ENCODE measurements around the gene HIVEP3. TPM values are rescaled to one million over a fixed set of nuclear protein-coding genes. Genes with fewer than 3 reads are reported as not detected.

HIVEP3 gene
- total RNA-seq, 1 donor from 2014 or later = 0.37 TPM

DNA sequence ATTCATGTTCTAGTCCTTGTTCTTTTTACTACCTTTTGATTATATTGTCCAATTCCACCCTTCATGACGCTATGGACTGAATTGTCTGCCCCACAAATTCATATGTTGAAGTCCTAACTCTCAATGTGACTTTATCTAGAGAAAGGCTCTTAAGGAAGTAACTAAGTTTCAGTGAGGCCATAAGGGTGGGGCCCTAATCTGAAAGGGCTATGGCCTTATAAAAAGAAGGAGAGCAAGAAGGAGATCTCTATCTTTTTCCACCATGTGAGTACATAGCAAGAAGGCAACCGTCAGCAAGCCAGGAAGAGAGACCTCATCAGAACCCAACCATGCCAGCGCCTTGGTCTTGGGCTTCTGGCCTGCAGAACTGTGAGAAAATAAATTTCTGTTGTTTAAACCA is 95.9 kb downstream of the HIVEP3 start:
- H3K4me1 Mint-ChIP-seq = peaks cover 21% of the 10 kb centered on the region
- H3K27ac Mint-ChIP-seq = no peak overlapping the region
- no peak overlapping the region for H2AFZ ChIP-seq (replicated peaks)
- no peaks in the 10 kb centered on the region for H3K9me3 ChIP-seq (ENCODE audit: low read depth)
- H3K4me1 ChIP-seq = peaks cover 42% of the 10 kb centered on the region
- no peaks in the 10 kb centered on the region for H4K20me1 ChIP-seq (ENCODE audit: low read depth)
- peak overlapping the region; percentile 67 for H3K4me2 ChIP-seq
- no peaks in the 10 kb centered on the region for H3K79me2 ChIP-seq (ENCODE audit: low read depth)
- no peak overlapping the region for H3K4me3 ChIP-seq
- no peak overlapping the region for H3K9ac ChIP-seq
- H3K27me3 ChIP-seq = no peaks in the 10 kb centered on the region
- H3K36me3 Mint-ChIP-seq = no peaks in the 10 kb centered on the region
- no peak for DNase-seq (ENCODE audit: low spot score)
- no peak overlapping the region for H3K4me3 Mint-ChIP-seq
- H3K27me3 Mint-ChIP-seq (ENCODE audit: insufficient read depth, low read depth) = no peaks in the 10 kb centered on the region
- peaks cover 17% of the 10 kb centered on the region for H3F3A ChIP-seq (ENCODE audit: low read depth)
- H3K27ac ChIP-seq = peak overlapping the region; percentile 11
- TF ChIP-seq EZH2phosphoT487 (IDR thresholded peaks at IDR 0.05) (no peak), EZH2 (IDR thresholded peaks at IDR 0.05) (no peak)
- TF ChIP-seq, protein P1, sequence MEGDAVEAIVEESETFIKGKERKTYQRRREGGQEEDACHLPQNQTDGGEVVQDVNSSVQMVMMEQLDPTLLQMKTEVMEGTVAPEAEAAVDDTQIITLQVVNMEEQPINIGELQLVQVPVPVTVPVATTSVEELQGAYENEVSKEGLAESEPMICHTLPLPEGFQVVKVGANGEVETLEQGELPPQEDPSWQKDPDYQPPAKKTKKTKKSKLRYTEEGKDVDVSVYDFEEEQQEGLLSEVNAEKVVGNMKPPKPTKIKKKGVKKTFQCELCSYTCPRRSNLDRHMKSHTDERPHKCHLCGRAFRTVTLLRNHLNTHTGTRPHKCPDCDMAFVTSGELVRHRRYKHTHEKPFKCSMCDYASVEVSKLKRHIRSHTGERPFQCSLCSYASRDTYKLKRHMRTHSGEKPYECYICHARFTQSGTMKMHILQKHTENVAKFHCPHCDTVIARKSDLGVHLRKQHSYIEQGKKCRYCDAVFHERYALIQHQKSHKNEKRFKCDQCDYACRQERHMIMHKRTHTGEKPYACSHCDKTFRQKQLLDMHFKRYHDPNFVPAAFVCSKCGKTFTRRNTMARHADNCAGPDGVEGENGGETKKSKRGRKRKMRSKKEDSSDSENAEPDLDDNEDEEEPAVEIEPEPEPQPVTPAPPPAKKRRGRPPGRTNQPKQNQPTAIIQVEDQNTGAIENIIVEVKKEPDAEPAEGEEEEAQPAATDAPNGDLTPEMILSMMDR (IDR thresholded peaks at IDR 0.05) = no peak
- H3K36me3 ChIP-seq = no peaks in the 10 kb centered on the region
- no peaks in the 10 kb centered on the region for H3K9me3 Mint-ChIP-seq

DNA sequence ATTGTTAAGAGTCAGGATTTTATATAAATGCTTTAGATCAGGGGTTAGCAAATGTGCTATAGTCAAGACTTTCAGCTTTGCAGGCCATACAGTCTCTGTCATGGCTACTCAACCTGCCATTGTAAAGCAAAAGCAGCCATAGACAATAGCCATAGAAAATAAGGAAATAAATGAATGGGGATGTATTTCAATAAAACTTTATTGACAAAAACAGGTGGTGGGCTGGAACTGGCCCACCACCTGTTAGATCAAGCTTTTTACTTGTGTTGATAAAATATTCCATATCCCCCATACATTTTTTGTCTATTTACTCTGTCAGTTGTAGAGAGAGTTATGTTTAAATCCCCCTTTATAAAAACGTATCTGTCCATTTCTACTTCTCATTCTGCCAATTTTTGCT is 98.9 kb downstream of the HIVEP3 start:
- Histone ChIP-seq H3K36me3 (no peaks in the 10 kb centered on the region), H3K79me2 (ENCODE audit: low read depth) (no peaks in the 10 kb centered on the region), H3K27ac (no peak overlapping the region), H3K27me3 (no peaks in the 10 kb centered on the region), H3K4me3 (no peak overlapping the region), H3K9ac (no peak overlapping the region), H2AFZ (replicated peaks) (no peak overlapping the region), H3F3A (ENCODE audit: low read depth) (peaks cover 17% of the 10 kb centered on the region), H3K9me3 (ENCODE audit: low read depth) (no peaks in the 10 kb centered on the region), H3K4me2 (no peak overlapping the region), H4K20me1 (ENCODE audit: low read depth) (no peaks in the 10 kb centered on the region), H3K4me1 (peaks cover 30% of the 10 kb centered on the region)
- Mint-ChIP-seq H3K27me3 (ENCODE audit: insufficient read depth, low read depth) (peaks cover 2% of the 10 kb centered on the region), H3K4me3 (no peak overlapping the region), H3K9me3 (no peaks in the 10 kb centered on the region), H3K27ac (no peak overlapping the region), H3K4me1 (peaks cover 19% of the 10 kb centered on the region), H3K36me3 (no peaks in the 10 kb centered on the region)
- DNase-seq (ENCODE audit: low spot score) = no peak
- TF ChIP-seq EZH2 (IDR thresholded peaks at IDR 0.05) = no peak
- TF ChIP-seq EZH2phosphoT487 (IDR thresholded peaks at IDR 0.05) = no peak
- TF ChIP-seq, protein P1 (IDR thresholded peaks at IDR 0.05) = no peak

DNA sequence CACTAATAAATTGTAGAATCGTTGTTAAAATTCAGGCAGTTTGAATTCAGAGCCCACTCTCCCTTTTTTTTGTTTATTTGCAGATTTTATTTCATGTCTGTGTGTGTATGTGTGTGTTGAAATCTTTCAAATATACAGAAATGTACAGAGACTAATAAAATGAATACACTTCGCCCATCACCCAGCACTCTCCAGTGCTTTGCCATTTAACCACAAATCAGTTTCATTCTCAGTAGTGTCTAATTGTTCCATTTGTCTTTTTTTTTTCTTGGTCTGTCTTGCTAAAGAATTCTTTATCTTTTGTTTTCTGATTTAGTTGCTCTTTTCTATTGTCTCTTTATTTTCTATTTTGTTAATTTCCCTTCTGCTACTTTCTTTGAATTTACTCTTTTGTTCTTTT is 99.7 kb downstream of the HIVEP3 start:
- Histone ChIP-seq H3K4me3 (no peak overlapping the region), H3K4me2 (no peak overlapping the region), H3K4me1 (peaks cover 25% of the 10 kb centered on the region), H3K36me3 (no peaks in the 10 kb centered on the region), H3F3A (ENCODE audit: low read depth) (peaks cover 14% of the 10 kb centered on the region), H2AFZ (replicated peaks) (no peak overlapping the region), H3K79me2 (ENCODE audit: low read depth) (no peaks in the 10 kb centered on the region), H4K20me1 (ENCODE audit: low read depth) (no peaks in the 10 kb centered on the region), H3K27ac (no peak overlapping the region), H3K9me3 (ENCODE audit: low read depth) (no peaks in the 10 kb centered on the region), H3K9ac (no peak overlapping the region), H3K27me3 (no peaks in the 10 kb centered on the region)
- Mint-ChIP-seq H3K9me3 (no peaks in the 10 kb centered on the region), H3K4me3 (no peak overlapping the region), H3K36me3 (no peaks in the 10 kb centered on the region), H3K27ac (no peak overlapping the region), H3K27me3 (ENCODE audit: insufficient read depth, low read depth) (peaks cover 2% of the 10 kb centered on the region), H3K4me1 (peaks cover 15% of the 10 kb centered on the region)
- no peak for DNase-seq (ENCODE audit: low spot score)
- TF ChIP-seq EZH2 (IDR thresholded peaks at IDR 0.05) = no peak
- TF ChIP-seq, protein P1 (IDR thresholded peaks at IDR 0.05) = no peak
- TF ChIP-seq EZH2phosphoT487 (IDR thresholded peaks at IDR 0.05) = no peak
